ENCODE data around the gene DENND6B. TPM values are rescaled to one million over a fixed set of nuclear protein-coding genes. Genes with fewer than 3 reads are reported as not detected.
"Not testable (repeated sequence)": the region's sequence is repeated elsewhere in the genome, so short reads cannot be mapped to it uniquely, and the experiment has no call there.

The DENND6B gene
- polyA plus RNA-seq (ENCODE audit: insufficient read length) = 5.2 TPM

- no peak for DNase-seq (ENCODE audit: low read depth)
Measured at GRCh38 chr22:50326956-50327710, at the start of gene DENND6B. Gene DENND6B (minus strand): TSS chr22:50327012. CDS start chr22:50326988, 24 bp downstream.

DNA sequence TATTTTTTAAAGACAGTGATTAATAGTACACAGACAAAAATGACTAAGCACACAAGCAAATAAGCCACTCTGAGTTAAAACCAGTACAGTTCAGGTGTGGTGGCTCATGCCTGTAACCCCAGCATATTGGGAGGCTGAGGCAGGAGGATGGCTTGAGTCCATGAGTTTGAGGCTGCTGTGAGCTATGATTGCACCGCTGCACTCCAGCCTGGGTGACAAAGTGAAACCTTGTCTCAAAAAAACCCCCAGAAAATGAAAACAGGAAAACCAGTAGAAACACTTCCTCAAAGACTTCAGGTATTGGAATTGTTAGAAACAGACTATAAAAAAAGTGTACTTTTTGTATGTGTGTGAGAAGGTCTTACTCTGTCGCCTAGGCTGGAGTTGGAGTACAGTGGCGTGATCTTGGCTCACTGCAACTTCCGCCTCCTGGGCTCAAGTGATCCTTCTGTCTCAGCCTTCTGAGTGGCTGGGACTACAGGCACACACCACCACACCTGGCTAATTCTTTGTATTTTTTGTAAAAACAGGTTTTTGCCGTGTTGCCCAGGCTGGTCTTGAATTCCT is 49.4 kb upstream of the DENND6B start:
- DNase-seq (ENCODE audit: low read depth) = no peak

- no peak for DNase-seq (ENCODE audit: low read depth)
Measured at GRCh38 chr22:50371101-50371648, 44.4 kb upstream of the DENND6B start.

- DNase-seq (ENCODE audit: low read depth) = no peak
Measured at GRCh38 chr22:50367778-50368500, 41.1 kb upstream of the DENND6B start.

GRCh38 chr22:50363803-50364194 is 37.0 kb upstream of the DENND6B start:
- DNase-seq (ENCODE audit: low read depth) = not testable (repeated sequence)

DNA sequence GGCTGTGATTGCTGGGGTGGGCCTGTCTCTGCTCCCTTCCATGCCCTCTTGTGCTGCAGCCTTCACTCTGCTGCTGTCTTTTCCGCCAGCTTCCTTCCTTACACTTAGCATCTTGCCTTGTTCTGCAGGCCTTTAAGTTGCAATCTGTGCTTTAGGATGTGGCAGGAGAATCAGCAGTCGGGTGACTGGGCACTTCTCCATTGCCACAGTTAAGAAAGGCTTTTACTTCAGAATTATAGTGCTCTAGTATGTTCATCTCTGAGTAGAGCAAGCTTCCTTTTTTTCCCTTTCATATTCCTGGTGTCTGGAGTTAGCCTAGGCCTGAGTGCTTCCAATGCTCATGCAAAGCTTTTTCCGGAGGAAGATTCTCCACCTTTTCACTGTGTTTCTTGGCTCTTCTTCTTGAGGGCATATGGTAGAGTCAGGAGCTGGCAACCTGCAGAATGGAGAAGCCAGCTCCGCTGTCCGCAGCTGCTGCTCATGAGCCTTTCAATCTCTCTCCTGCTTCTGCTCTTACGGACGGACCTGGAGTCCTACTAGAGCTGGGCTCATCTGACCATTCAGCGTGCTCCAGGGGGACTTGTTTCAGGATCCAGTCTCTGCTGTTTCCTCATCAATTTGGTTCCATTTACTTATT is 36.5 kb upstream of the DENND6B start:
- no peak for DNase-seq (ENCODE audit: low read depth)

DNA sequence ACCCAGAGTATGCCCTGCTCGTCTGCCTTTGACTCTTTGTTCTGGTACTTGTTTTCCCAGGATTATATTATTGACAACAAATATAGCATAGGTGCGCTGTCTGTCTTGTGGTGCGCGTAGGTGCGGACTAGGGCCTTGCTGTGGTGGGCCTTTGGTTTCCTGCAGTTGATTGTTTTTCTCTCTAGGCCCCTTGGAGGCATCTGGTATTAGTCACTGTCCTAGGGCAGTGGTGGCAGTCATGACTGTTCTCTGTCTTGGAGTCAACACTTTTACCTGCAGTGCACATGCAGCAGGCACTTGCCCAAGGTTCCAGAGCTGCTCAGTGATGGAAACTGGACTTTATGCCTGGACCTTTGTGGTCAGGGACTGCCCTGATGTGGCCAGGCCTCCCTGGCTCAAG is 34.9 kb upstream of the DENND6B start:
- DNase-seq (ENCODE audit: low read depth) = no peak

DNA sequence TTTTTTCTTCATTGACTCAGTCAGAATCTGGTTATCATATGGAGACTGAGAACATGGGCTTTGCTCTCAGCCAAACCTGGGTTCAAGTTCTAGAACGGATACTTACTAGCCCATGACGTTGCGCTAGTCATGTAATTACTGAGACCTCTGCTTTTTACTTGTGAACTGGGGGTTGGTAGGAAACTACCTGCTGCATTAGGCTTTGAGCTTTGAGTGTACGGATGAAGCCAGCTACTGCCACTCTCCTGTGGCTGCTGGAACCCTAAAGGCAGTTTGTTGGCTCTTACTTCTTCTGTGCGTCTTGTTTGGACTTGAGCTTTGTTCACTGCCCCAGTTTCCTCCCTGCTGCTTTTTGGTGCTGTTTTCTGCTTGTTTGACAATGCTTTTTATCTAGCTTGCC is 34.4 kb upstream of the DENND6B start:
- DNase-seq (ENCODE audit: low read depth) = no peak

- DNase-seq (ENCODE audit: low read depth) = no peak
Measured at GRCh38 chr22:50360578-50360977, 33.8 kb upstream of the DENND6B start.

DNA sequence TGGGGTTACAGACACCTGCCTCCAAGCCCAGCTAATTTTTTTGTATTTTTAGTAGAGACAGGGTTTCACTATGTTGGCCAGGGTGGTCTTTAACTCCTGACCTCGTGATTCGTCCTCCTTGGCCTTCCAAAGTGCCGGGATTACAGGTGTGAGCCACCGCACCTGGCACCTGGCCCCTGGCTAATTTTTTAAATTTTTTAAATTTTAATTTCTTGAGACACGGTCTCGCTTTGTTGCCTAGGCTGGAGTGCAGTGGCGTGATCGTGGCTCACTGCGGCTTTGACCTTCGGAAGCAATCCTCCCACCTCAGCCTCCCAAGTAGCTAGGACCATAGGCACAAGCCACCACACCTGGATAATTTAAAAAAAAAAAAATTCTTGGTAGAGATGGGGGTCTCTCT is 30.9 kb upstream of the DENND6B start:
- no peak for DNase-seq (ENCODE audit: low read depth)

- no peak for DNase-seq (ENCODE audit: low read depth)
Measured at GRCh38 chr22:50357222-50357621, 30.4 kb upstream of the DENND6B start.

- no peak for DNase-seq (ENCODE audit: low read depth)
Measured at GRCh38 chr22:50356186-50356585, 29.4 kb upstream of the DENND6B start.

DNA sequence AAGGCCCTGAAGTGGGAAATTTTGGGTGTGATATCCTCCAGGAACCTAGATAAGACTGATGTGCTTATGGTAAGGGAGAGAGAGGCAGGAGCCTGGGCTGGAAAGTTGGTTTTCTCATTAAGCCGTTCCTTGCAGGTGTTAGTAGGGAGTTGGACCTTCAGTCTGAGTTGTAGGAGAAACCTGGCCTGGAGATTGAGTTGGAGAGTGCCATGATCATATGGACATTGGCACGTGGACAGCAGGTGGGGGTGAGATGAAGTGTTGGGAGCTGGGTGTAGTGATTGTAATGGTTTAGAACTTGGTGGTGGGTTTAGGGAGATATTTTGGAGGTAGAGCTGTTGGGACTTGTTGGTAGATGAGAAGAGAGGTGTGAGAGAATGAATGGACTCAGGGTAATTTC is 21.2 kb upstream of the DENND6B start:
- no peak for DNase-seq (ENCODE audit: low read depth)

DNA sequence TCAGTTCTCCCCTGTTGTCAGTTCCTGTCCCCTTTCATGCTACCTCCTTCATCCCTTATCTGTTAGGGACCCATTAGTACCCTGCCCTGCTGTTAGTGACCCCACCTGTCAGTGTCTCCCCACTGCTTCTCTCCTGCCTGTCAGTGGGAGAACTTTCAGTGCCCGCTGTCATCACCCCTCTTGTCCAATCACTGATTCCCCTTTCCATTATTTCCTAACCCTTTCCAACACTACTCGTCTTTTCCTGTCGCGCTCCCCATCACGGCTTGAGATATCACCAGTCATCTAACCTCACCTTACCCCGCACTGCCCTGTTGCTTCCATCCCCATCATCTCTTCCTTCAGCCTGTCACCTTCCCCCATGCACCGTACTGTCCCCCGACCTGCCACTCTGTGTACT is 20.3 kb upstream of the DENND6B start:
- DNase-seq (ENCODE audit: low read depth) = no peak

DNA sequence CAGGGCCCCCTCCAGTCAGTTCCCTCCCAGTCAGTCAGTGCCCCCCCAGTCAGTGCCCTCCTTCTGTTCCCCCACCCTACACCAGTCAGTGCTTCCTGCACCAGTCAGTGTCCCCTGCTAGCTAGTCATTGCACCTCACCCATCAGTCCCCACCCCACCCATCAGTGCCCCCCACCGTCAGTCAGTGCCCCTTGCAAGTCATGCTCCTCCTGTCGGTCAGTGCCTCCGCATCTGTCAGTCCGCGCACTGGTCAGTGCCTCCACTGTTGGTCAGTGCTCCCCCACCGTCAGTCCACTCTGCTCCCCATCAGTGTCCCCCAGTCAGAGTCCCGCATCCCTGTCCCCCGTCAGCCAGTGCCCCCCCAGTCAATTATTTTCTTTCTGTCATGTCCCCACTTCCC is 19.7 kb upstream of the DENND6B start:
- DNase-seq (ENCODE audit: low read depth) = no peak

GRCh38 chr22:50343541-50343935 is 16.7 kb upstream of the DENND6B start:
- no peak for DNase-seq (ENCODE audit: low read depth)

GRCh38 chr22:50342651-50343540 is 16.1 kb upstream of the DENND6B start, which contains the start of gene PPP6R2:
Gene PPP6R2 (plus strand): TSS chr22:50343327. CDS start chr22:50393909, 50,582 bp downstream.
- no peak for DNase-seq (ENCODE audit: low read depth)

GRCh38 chr22:50341977-50342650 is 15.3 kb upstream of the DENND6B start:
- no peak for DNase-seq (ENCODE audit: low read depth)

DNA sequence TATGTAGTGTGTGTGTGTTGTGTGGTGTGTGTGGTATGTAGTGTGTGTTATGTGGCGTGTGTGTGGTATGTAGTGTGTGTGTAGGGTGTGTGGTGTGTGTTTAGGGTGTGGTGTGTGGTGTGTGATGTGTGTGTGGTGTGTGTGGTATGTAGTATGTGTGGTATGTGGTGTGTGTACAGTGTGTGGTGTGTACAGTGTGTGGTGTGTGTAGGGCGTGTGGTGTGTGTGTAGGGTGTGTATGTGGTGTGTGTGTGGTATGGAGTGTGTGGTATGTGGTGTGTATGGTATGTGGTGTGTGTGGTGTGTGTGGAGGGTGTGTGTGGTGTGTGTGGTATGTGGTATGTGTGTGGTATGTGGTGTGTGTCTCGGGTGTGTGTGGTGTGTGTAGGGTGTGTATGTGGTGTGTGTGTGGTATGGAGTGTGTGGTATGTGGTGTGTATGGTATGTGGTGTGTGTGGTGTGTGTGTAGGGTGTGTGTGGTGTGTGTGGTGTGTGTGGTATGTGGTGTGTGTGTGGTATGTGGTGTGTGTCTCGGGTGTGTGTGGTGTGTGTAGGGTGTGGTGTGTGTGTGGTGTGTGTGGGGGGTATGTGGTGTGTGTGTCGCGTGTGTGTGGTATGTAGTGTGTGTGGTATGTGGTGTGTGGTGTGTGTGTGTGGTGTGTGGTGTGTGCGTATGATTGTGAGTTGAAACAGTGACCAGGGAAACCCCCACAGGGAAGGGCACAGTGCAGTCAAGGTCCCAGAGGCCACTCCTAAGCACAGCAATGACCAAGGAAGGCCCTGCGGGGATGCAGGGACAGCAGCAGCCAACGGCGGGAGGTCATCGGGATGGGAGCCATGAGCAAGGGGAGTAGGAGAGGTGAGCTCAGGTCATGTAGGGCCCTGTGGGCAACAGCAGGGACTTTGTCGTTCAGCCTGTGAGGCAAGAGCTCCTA is 13.4 kb upstream of the DENND6B start:
- DNase-seq (ENCODE audit: low read depth) = no peak

All from forelimb muscle (tissue), 1 donor.